HepG2 (cell line): ENCODE results near the gene LAMTOR1. TPM values are rescaled to one million over a fixed set of nuclear protein-coding genes. Genes with fewer than 3 reads are reported as not detected.

ENCODE experiments used
- CBX5 ChIP-seq: sonication (generic); formaldehyde crosslinking; IDR thresholded peaks from 2 replicates; pipeline ENCODE4 v1.4.0; 2020; ENCODE audit warnings: missing genetic modification reagents, borderline replicate concordance
- CC2D1A ChIP-seq: sonication (generic); formaldehyde crosslinking; IDR thresholded peaks from 2 replicates; pipeline ENCODE4 v1.8.1; 2023; ENCODE audit warnings: mild to moderate bottlenecking, missing genetic modification reagents
- CHD4 ChIP-seq: fragments of 200-600 bp; sonication (generic); IDR thresholded peaks from 2 replicates; pipeline ENCODE4 v1.7.0; 2017; ENCODE audit warnings: mild to moderate bottlenecking, low read length, borderline replicate concordance
- CREM ChIP-seq, 2 experiments: sonication (generic) in 1 of 2; formaldehyde crosslinking in 1 of 2; IDR thresholded peaks; 2 replicates each; pipeline versions ENCODE4 v1.4.0 to v1.6.1; 2016 to 2020; ENCODE audit warnings: antibody characterized with exemption in 1 of 2, mild to moderate bottlenecking in 1 of 2, missing genetic modification reagents in 1 of 2
- FOXK1 ChIP-seq: sonication (generic); formaldehyde crosslinking; IDR thresholded peaks from 2 replicates; pipeline ENCODE4 v1.4.0; 2020; ENCODE audit warnings: low read depth, missing genetic modification reagents, borderline replicate concordance
- GTF2F1 ChIP-seq: fragments of 150-350 bp; IDR thresholded peaks from 2 replicates; pipeline ENCODE4 v1.6.1; 2014; ENCODE audit warnings: low read length
- HIVEP1 ChIP-seq: sonication (generic); formaldehyde crosslinking; IDR thresholded peaks from 2 replicates; pipeline ENCODE4 v1.4.0; 2020; ENCODE audit warnings: mild to moderate bottlenecking, missing genetic modification reagents
- HMG20B ChIP-seq: conservative IDR thresholded peaks from 2 replicates; pipeline ENCODE4 v1.6.1; 2016; ENCODE audit warnings: missing genetic modification reagents, missing compliant biosample characterization
- HOMEZ ChIP-seq: IDR thresholded peaks from 2 replicates; pipeline ENCODE4 v1.6.1; 2016; ENCODE audit warnings: low read depth
- HOXA3 ChIP-seq: sonication (generic); formaldehyde crosslinking; IDR thresholded peaks from 2 replicates; pipeline ENCODE4 v1.5.0; 2020; ENCODE audit warnings: missing genetic modification reagents
- IKZF4 ChIP-seq: sonication (generic); formaldehyde crosslinking; IDR thresholded peaks from 2 replicates; pipeline ENCODE4 v1.5.1; 2020; ENCODE audit warnings: borderline replicate concordance, mild to moderate bottlenecking, low read depth, missing genetic modification reagents; ENCODE audit errors: not compliant biosample characterization
- JUNB ChIP-seq: sonication (generic); formaldehyde crosslinking; IDR thresholded peaks from 2 replicates; pipeline ENCODE4 v1.8.0; 2022; ENCODE audit warnings: missing genetic modification reagents, mild to moderate bottlenecking, borderline replicate concordance
- MED1 ChIP-seq: sonication (generic); formaldehyde crosslinking; IDR thresholded peaks from 2 replicates; pipeline ENCODE4 v1.4.0; 2020; ENCODE audit warnings: missing genetic modification reagents
- NFATC3 ChIP-seq: sonication (generic); formaldehyde crosslinking; IDR thresholded peaks from 2 replicates; pipeline ENCODE4 v1.5.1; 2020; ENCODE audit warnings: mild to moderate bottlenecking, missing genetic modification reagents
- NFIB ChIP-seq: sonication (generic); formaldehyde crosslinking; IDR thresholded peaks from 2 replicates; pipeline ENCODE4 v1.9.0; 2021; ENCODE audit warnings: missing genetic modification reagents, mild to moderate bottlenecking, borderline replicate concordance
- NFKBIZ ChIP-seq: IDR thresholded peaks from 2 replicates; pipeline ENCODE4 v1.6.1; 2018; ENCODE audit warnings: missing genetic modification reagents, missing compliant biosample characterization
- NFYC ChIP-seq: IDR thresholded peaks from 2 replicates; pipeline ENCODE4 v1.6.1; 2016; ENCODE audit warnings: missing genetic modification reagents, missing compliant biosample characterization
- PBX3 ChIP-seq: sonication (generic); formaldehyde crosslinking; IDR thresholded peaks from 2 replicates; pipeline ENCODE4 v1.8.1; 2023; ENCODE audit warnings: missing genetic modification reagents, inconsistent platforms, borderline replicate concordance
- PPARG ChIP-seq: conservative IDR thresholded peaks from 2 replicates; pipeline ENCODE4 v1.6.1; 2016; ENCODE audit warnings: missing biosample characterization, missing genetic modification reagents
- SKI ChIP-seq: fragments of 450-650 bp; IDR thresholded peaks from one replicate; pipeline ENCODE4 v1.6.1; 2018; ENCODE audit warnings: mild to moderate bottlenecking; ENCODE audit not compliant: partially characterized antibody
- TEAD2 ChIP-seq: sonication (generic); formaldehyde crosslinking; IDR thresholded peaks from 2 replicates; pipeline ENCODE4 v1.9.0; 2021; ENCODE audit warnings: missing genetic modification reagents
- ZBTB25 ChIP-seq: IDR thresholded peaks from 2 replicates; pipeline ENCODE4 v1.6.1; 2018; ENCODE audit warnings: missing genetic modification reagents
- ZFAT ChIP-seq: sonication (generic); formaldehyde crosslinking; conservative IDR thresholded peaks from 2 replicates; pipeline ENCODE4 v1.8.1; 2023; ENCODE audit warnings: missing genetic modification reagents, inconsistent platforms
- ZFX ChIP-seq: sonication (generic); formaldehyde crosslinking; IDR thresholded peaks from 2 replicates; pipeline ENCODE4 v1.4.0; 2020; ENCODE audit warnings: mild to moderate bottlenecking, low read depth, missing genetic modification reagents, moderate library complexity
- ZMYM4 ChIP-seq: sonication (generic); formaldehyde crosslinking; IDR thresholded peaks from 2 replicates; pipeline ENCODE4 v1.8.1; 2023; ENCODE audit warnings: mild to moderate bottlenecking, missing genetic modification reagents
- ZNF205 ChIP-seq: IDR thresholded peaks from 2 replicates; pipeline ENCODE4 v1.6.1; 2018; ENCODE audit warnings: missing biosample characterization, missing genetic modification reagents
- ZNF235 ChIP-seq: sonication (generic); formaldehyde crosslinking; IDR thresholded peaks from 2 replicates; pipeline ENCODE4 v1.8.1; 2023; ENCODE audit warnings: mild to moderate bottlenecking, missing genetic modification reagents, borderline replicate concordance
- ZNF879 ChIP-seq: sonication (generic); formaldehyde crosslinking; IDR thresholded peaks from 2 replicates; pipeline ENCODE4 v1.8.1; 2023; ENCODE audit warnings: missing genetic modification reagents
- polyA plus RNA-seq, 8 experiments: library from polyadenylated mRNA; depleted of rRNA in 3 of 8; stranded (reverse) in 7 of 8; unstranded in 1 of 8; fragments of >200 nt; fragmentation: Illumina TruSeq in 4 of 8; extraction: Trizol in 4 of 8; gene quantifications; 2 replicates each; pipeline versions ENCODE4 v1.2.1 to v1.2.3, GENCODE V29; 2011 to 2016; ENCODE audit warnings: low read depth in 4 of 8, missing spikeins in 1 of 8, mixed read lengths in 1 of 8; ENCODE audit not compliant: insufficient read depth in 1 of 8
- total RNA-seq, 5 experiments: library from RNA; depleted of rRNA; stranded (reverse); fragments of >200 nt; fragmentation: Illumina TruSeq; extraction: Trizol; gene quantifications; 2 replicates each; pipeline ENCODE4 v1.2.3, GENCODE V29; 2016; ENCODE audit warnings: low read depth in 1 of 5

The LAMTOR1 gene
- total and polyA plus RNA-seq, 2 of the 13 experiments (the other 11 are each of a cell fraction or from before 2014, with no cell fraction given) = 60.4 to 66.0 TPM

- TF ChIP-seq ZNF235 (CRISPR knock-in tag) (peak; percentile 49), HOXA3 (CRISPR knock-in tag) (peak; percentile 58), SKI (no peak), CHD4 (0 out of 2 replicates have a peak, but pooled peaks have one; percentile 53), JUNB (CRISPR knock-in tag) (no peak), MED1 (CRISPR knock-in tag) (peak; percentile 65), NFYC (peak; percentile 89), CREM (IDR thresholded peaks at IDR 0.05) (no peak), CREM (CRISPR knock-in tag; IDR thresholded peaks at IDR 0.05) (no peak), ZBTB25 (CRISPR knock-in tag) (peak; percentile 79; the same call in 1 of the 2 replicates), GTF2F1 (0 out of 2 replicates have a peak, but pooled peaks have one; percentile 28), NFKBIZ (CRISPR knock-in tag) (no peak; the same call in 1 of the 2 replicates), NFATC3 (CRISPR knock-in tag) (no peak), ZNF879 (CRISPR knock-in tag) (no peak), ZFX (CRISPR knock-in tag) (peak; percentile 96), CC2D1A (CRISPR knock-in tag) (no peak), IKZF4 (CRISPR knock-in tag) (peak; percentile 25), TEAD2 (CRISPR knock-in tag) (peak; percentile 19; the same call in 1 of the 2 replicates), PPARG (CRISPR knock-in tag) (no peak), HMG20B (peak; percentile 18; the same call in 1 of the 2 replicates), NFIB (CRISPR knock-in tag) (peak; percentile 86; the same call in 1 of the 2 replicates), ZNF205 (no peak; the same call in 1 of the 2 replicates), FOXK1 (CRISPR knock-in tag) (peak; percentile 84; the same call in 1 of the 2 replicates), ZMYM4 (CRISPR knock-in tag) (peak; percentile 97), HIVEP1 (CRISPR knock-in tag) (0 out of 2 replicates have a peak, but pooled peaks have one; percentile 55), CBX5 (CRISPR knock-in tag) (peak; percentile 84), PBX3 (no peak), ZFAT (no peak), HOMEZ (CRISPR knock-in tag) (peak; percentile 81; the same call in 1 of the 2 replicates)
Observed at GRCh38 chr11:72102946-72103753, at the start of gene LAMTOR1 (continued).
